LNCAP (cell line): ENCODE measurements around the gene CTDSPL.
A peak's percentile ranks its signal among the peaks of the same experiment; 100 is the strongest.

Source experiments
- CTCF ChIP-seq: fragments of 450-650 bp; IDR thresholded peaks from 2 replicates; pipeline ENCODE4 v1.5.1; 2017; ENCODE audit warnings: mild to moderate bottlenecking

Gene CTDSPL

GRCh38 chr3:37861620-37862041 is at the start of gene CTDSPL:
Gene CTDSPL (plus strand): TSS chr3:37861880. CDS start chr3:37862200, 320 bp downstream.
- TF ChIP-seq CTCF = no peak

GRCh38 chr3:37812499-37812896 is 49.2 kb upstream of the CTDSPL start:
- TF ChIP-seq CTCF = no peak

GRCh38 chr3:37813403-37813802 is 48.3 kb upstream of the CTDSPL start:
- TF ChIP-seq CTCF = no peak

GRCh38 chr3:37814547-37814946 is 47.1 kb upstream of the CTDSPL start:
- TF ChIP-seq CTCF = peak; percentile 54

- no peak for TF ChIP-seq CTCF
Measured at GRCh38 chr3:37816271-37816670, 45.4 kb upstream of the CTDSPL start.

GRCh38 chr3:37819591-37819990 is 42.1 kb upstream of the CTDSPL start:
- no peak for TF ChIP-seq CTCF

GRCh38 chr3:37820286-37820685 is 41.4 kb upstream of the CTDSPL start:
- TF ChIP-seq CTCF = no peak

GRCh38 chr3:37823189-37823588 is 38.5 kb upstream of the CTDSPL start:
- no peak for TF ChIP-seq CTCF
